Type B pancreatic cell (in vitro differentiated cells): Measurements from ENCODE around the gene TSPAN19. TPM values are rescaled to one million over a fixed set of nuclear protein-coding genes. Genes with fewer than 3 reads are reported as not detected.

Experiments
- DNase-seq: peaks from one replicate; pipeline ENCODE4 v3.0.0; 2021; ENCODE audit warnings: mixed read lengths; ENCODE audit not compliant: unreplicated experiment; ENCODE audit errors: extremely low spot score
- H3K27ac Mint-ChIP-seq: 2 replicates; pipeline ENCODE4 v1.8.0; 2021; ENCODE audit warnings: mild to moderate bottlenecking, mixed read lengths
- H3K27me3 Mint-ChIP-seq: 2 replicates; pipeline ENCODE4 v1.8.0; 2021; ENCODE audit warnings: mixed read lengths
- H3K36me3 Mint-ChIP-seq: 2 replicates; pipeline ENCODE4 v1.8.0; 2021; ENCODE audit warnings: mixed read lengths
- H3K4me1 Mint-ChIP-seq: one replicate; pipeline ENCODE4 v1.8.0; 2021; ENCODE audit warnings: mixed read lengths; ENCODE audit not compliant: unreplicated experiment
- H3K4me3 Mint-ChIP-seq: 2 replicates; pipeline ENCODE4 v1.8.0; 2021; ENCODE audit warnings: mild to moderate bottlenecking, mixed read lengths
- H3K9me3 Mint-ChIP-seq: 2 replicates; pipeline ENCODE4 v1.8.0; 2021; ENCODE audit warnings: mixed read lengths
- total RNA-seq: library from RNA; stranded (reverse); gene quantifications from 2 replicates; pipeline ENCODE4 v1.2.1, GENCODE V29; 2021; ENCODE audit warnings: low replicate concordance
- TF ChIP-seq, protein P1 (sequence below): fragments of 200-600 bp; sonication (generic); conservative IDR thresholded peaks from 2 replicates; pipeline ENCODE4 v1.5.0; 2021; ENCODE audit warnings: antibody characterized with exemption, mild to moderate bottlenecking

Gene TSPAN19
- total RNA-seq, 1 donor from 2014 or later = 0.56 TPM

DNA sequence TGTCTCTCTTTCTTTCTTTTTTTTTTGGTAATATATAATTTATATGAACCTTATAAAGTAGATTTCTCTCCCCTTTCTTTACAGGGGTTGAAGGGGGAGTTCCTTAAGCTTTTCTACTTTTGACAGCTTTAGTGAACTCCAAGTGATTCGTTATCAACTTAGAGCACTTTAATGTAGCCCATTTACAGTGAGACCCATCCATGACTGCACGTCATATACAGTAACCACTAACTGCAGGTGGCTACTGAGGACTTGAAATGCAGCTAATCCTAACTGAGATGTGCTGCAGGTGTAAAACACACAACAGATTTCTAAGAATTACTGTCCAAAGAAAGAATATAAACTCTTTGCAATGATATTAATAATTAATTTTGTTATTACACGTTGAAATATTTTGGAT is 656 bp upstream of the TSPAN19 start:
- TF ChIP-seq, protein P1, sequence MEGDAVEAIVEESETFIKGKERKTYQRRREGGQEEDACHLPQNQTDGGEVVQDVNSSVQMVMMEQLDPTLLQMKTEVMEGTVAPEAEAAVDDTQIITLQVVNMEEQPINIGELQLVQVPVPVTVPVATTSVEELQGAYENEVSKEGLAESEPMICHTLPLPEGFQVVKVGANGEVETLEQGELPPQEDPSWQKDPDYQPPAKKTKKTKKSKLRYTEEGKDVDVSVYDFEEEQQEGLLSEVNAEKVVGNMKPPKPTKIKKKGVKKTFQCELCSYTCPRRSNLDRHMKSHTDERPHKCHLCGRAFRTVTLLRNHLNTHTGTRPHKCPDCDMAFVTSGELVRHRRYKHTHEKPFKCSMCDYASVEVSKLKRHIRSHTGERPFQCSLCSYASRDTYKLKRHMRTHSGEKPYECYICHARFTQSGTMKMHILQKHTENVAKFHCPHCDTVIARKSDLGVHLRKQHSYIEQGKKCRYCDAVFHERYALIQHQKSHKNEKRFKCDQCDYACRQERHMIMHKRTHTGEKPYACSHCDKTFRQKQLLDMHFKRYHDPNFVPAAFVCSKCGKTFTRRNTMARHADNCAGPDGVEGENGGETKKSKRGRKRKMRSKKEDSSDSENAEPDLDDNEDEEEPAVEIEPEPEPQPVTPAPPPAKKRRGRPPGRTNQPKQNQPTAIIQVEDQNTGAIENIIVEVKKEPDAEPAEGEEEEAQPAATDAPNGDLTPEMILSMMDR = no peak
- Mint-ChIP-seq H3K27me3 (peaks cover 13% of the 10 kb centered on the region), H3K9me3 (no peaks in the 10 kb centered on the region), H3K4me3 (peak overlapping the region; percentile 97), H3K36me3 (no peaks in the 10 kb centered on the region), H3K4me1 (peaks cover 6% of the 10 kb centered on the region), H3K27ac (peak overlapping the region; percentile 93)
- DNase-seq = no peak

GRCh38 chr12:85029456-85029855 is 6.6 kb downstream of the TSPAN19 start:
- TF ChIP-seq, protein P1 = peak; percentile 84
- Mint-ChIP-seq H3K9me3 (no peaks in the 10 kb centered on the region), H3K27ac (no peak overlapping the region), H3K4me3 (no peak overlapping the region), H3K36me3 (no peaks in the 10 kb centered on the region), H3K27me3 (peaks cover 13% of the 10 kb centered on the region), H3K4me1 (peaks cover 3% of the 10 kb centered on the region)
- no peak for DNase-seq

- no peaks in the 10 kb centered on the region for H3K36me3 Mint-ChIP-seq
- H3K4me1 Mint-ChIP-seq = no peaks in the 10 kb centered on the region
- no peak for DNase-seq
- no peak overlapping the region for H3K27ac Mint-ChIP-seq
- H3K9me3 Mint-ChIP-seq = no peaks in the 10 kb centered on the region
- TF ChIP-seq, protein P1 = no peak
- no peaks in the 10 kb centered on the region for H3K27me3 Mint-ChIP-seq
- H3K4me3 Mint-ChIP-seq = no peak overlapping the region
These were observed 18.0 kb downstream of the TSPAN19 start for GRCh38 chr12:85018098-85018497.

- H3K36me3 Mint-ChIP-seq = no peaks in the 10 kb centered on the region
- H3K4me3 Mint-ChIP-seq = no peak overlapping the region
- no peak for DNase-seq
- no peaks in the 10 kb centered on the region for H3K9me3 Mint-ChIP-seq
- no peaks in the 10 kb centered on the region for H3K27me3 Mint-ChIP-seq
- H3K4me1 Mint-ChIP-seq = no peaks in the 10 kb centered on the region
- H3K27ac Mint-ChIP-seq = no peak overlapping the region
- TF ChIP-seq, protein P1 = no peak
These were observed 18.5 kb downstream of the TSPAN19 start for GRCh38 chr12:85017618-85018017.

GRCh38 chr12:85017133-85017532 is 18.9 kb downstream of the TSPAN19 start:
- H3K27me3 Mint-ChIP-seq = no peaks in the 10 kb centered on the region
- no peaks in the 10 kb centered on the region for H3K9me3 Mint-ChIP-seq
- no peaks in the 10 kb centered on the region for H3K36me3 Mint-ChIP-seq
- H3K4me3 Mint-ChIP-seq = no peak overlapping the region
- DNase-seq = no peak
- TF ChIP-seq, protein P1 = no peak
- no peak overlapping the region for H3K27ac Mint-ChIP-seq
- no peaks in the 10 kb centered on the region for H3K4me1 Mint-ChIP-seq

DNA sequence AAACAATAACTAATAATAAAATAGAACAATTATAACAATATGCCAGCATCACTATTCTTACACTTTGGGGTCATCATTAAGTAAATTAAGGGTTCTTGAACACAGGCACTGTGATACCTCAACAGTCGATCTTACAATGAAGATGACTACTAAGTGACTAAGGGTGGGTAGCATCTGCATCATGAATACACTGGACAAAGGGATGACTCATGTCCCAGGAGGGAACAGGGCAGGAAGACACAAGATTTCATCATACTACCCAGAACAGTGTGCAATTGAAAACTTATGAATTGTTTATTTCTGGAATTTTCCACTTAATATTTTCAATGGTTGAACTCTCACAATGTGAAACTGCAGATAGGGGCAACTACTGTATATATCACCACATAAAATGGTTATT is 19.7 kb downstream of the TSPAN19 start:
- Mint-ChIP-seq H3K36me3 (no peaks in the 10 kb centered on the region), H3K9me3 (no peaks in the 10 kb centered on the region), H3K27me3 (no peaks in the 10 kb centered on the region), H3K27ac (no peak overlapping the region), H3K4me3 (no peak overlapping the region), H3K4me1 (no peaks in the 10 kb centered on the region)
- TF ChIP-seq, protein P1 = no peak
- DNase-seq = no peak
